ENCODE measurements around the gene MAP2K2.

DNA sequence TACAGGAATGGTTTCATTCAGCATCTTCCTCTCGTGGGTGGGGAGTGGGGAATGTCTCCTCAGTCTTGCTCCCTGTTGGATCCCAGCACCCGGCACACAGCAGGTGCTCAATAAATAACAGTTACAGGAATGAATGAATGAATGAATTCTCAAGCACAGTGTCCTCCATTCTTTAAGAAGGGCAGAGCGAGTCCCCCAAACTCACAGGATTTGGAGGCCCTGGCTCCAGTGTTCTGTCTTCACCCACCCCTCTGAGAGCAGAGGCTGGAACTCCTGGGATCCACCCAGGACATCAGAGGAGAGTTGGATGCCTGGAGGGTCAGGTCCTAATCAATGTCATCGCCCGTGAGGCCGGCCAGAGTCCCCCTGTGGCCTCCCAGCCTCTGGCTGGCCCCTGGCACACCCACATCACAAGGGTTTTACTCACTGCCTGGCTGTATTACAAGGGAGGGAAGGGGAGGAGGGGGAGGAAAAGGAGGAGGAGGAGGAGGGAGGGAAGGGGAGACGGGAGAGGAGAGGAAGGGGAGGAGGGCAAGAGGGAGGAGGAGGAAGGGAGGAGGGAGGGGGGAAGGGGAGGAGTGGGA lies 20.8 kb upstream of the MAP2K2 start:
- TF ChIP-seq CTCF (IDR thresholded peaks at IDR 0.05), result no peak
- no peak for TF ChIP-seq POLR2A (IDR thresholded peaks at IDR 0.05)

Measured in esophagus squamous epithelium (tissue), 4 donors.